ENCODE results near the gene PIP5K1C.
"Not testable (repeated sequence)": the region's sequence is repeated elsewhere in the genome, so short reads cannot be mapped to it uniquely, and the experiment has no call there.

Gene PIP5K1C

GRCh38 chr19:3645726-3646125 lies 54.5 kb downstream of the PIP5K1C start:
- no peak for DNase-seq (ENCODE audit: low read depth)

GRCh38 chr19:3645067-3645396 lies 55.2 kb downstream of the PIP5K1C start:
- no peak for DNase-seq (ENCODE audit: low read depth)

- no peak for DNase-seq (ENCODE audit: low read depth)
These were observed 55.8 kb downstream of the PIP5K1C start for GRCh38 chr19:3644351-3645066.

- DNase-seq (ENCODE audit: low read depth): no peak
These were observed 56.5 kb downstream of the PIP5K1C start for GRCh38 chr19:3643674-3644313.

GRCh38 chr19:3642987-3643673 lies 57.1 kb downstream of the PIP5K1C start:
- no peak for DNase-seq (ENCODE audit: low read depth)

GRCh38 chr19:3642296-3642695 lies 58.0 kb downstream of the PIP5K1C start:
- DNase-seq (ENCODE audit: low read depth): no peak

GRCh38 chr19:3641515-3642269 lies 58.6 kb downstream of the PIP5K1C start:
- DNase-seq (ENCODE audit: low read depth): no peak

GRCh38 chr19:3639479-3639878 lies 60.8 kb downstream of the PIP5K1C start:
- no peak for DNase-seq (ENCODE audit: low read depth)

- no peak for DNase-seq (ENCODE audit: low read depth)
These were observed 61.8 kb downstream of the PIP5K1C start for GRCh38 chr19:3638208-3639193.

- no peak for DNase-seq (ENCODE audit: low read depth)
These were observed 62.6 kb downstream of the PIP5K1C start for GRCh38 chr19:3637621-3638020.

- no peak for DNase-seq (ENCODE audit: low read depth)
These were observed 63.3 kb downstream of the PIP5K1C start for GRCh38 chr19:3636962-3637361.

- no peak for DNase-seq (ENCODE audit: low read depth)
These were observed 63.8 kb downstream of the PIP5K1C start for GRCh38 chr19:3636506-3636905.

- DNase-seq (ENCODE audit: low read depth): no peak
These were observed 65.7 kb downstream of the PIP5K1C start for GRCh38 chr19:3634496-3635045.

GRCh38 chr19:3633559-3633988 lies 66.7 kb downstream of the PIP5K1C start:
- no peak for DNase-seq (ENCODE audit: low read depth)

GRCh38 chr19:3632739-3633558 lies 67.3 kb downstream of the PIP5K1C start:
- DNase-seq (ENCODE audit: low read depth): no peak

GRCh38 chr19:3632098-3632497 lies 68.2 kb downstream of the PIP5K1C start:
- DNase-seq (ENCODE audit: low read depth): no peak

- no peak for DNase-seq (ENCODE audit: low read depth)
These were observed 69.0 kb downstream of the PIP5K1C start for GRCh38 chr19:3631053-3631861.

- not testable (repeated sequence) for DNase-seq (ENCODE audit: low read depth)
These were observed 71.5 kb downstream of the PIP5K1C start for GRCh38 chr19:3628766-3629165.

GRCh38 chr19:3627351-3627723 lies 72.9 kb downstream of the PIP5K1C start:
- no peak for DNase-seq (ENCODE audit: low read depth)

Measured in iris pigment epithelial cell (primary cell).